ENCODE measurements around the gene MGAM2.

DNA sequence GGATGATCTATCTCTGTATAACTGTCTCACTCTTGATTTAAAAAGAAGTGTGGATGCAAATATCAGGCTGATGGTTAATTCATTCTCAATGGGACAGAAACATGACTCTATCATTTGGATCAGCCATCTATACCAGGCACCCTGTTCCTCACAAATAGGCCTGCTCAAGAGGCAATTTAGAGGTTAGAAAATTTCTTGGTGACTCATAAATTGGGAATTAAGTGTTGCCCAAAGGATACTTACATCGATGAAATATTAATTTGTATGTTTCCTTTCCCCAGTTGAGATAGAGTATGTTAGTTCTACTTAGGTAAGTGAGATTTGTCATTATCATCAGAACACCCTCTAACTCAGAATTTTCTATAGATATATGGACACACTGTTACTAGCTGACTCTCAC is 88.7 kb downstream of the MGAM2 start:
- TF ChIP-seq CTCF (IDR thresholded peaks at IDR 0.05; ENCODE audit: low read depth, low read length) (no peak), EZH2phosphoT487 (IDR thresholded peaks at IDR 0.05; ENCODE audit: low read depth) (no peak)

Data from OCI-LY3 (cell line).